CD8-positive, alpha-beta memory T cell (primary cell): Measurements from ENCODE around the gene BDH1. TPM values are rescaled to one million over a fixed set of nuclear protein-coding genes. Genes with fewer than 3 reads are reported as not detected.

ENCODE experiments used
- CTCF ChIA-PET: fragments of 350-600 bp; sonication (Branson Sonifier 250); formaldehyde crosslinking; loops from one replicate; lab custom pipeline; 2021; ENCODE audit warnings: antibody characterized with exemption; lab: Charles Lee
- POLR2A ChIA-PET: fragments of 350-600 bp; sonication (Branson Sonifier 250); formaldehyde crosslinking; loops from one replicate; lab custom pipeline; 2021; ENCODE audit warnings: antibody characterized with exemption; lab: Charles Lee
- DNase-seq, 5 donors: peaks; one replicate each; pipeline versions ENCODE4 v3.0.0 to v3.0.0-alpha.2; 2020 to 2022; ENCODE audit warnings: mixed read lengths in 1 of 5
- H3K27ac ChIP-seq: one replicate; pipeline ENCODE4 v1.7.0; 2013; ENCODE audit warnings: low read depth, mild to moderate bottlenecking, low read length, moderate library complexity
- H3K27me3 ChIP-seq: 2 replicates; pipeline ENCODE4 v1.7.0; 2013; ENCODE audit warnings: low read length, mild to moderate bottlenecking; ENCODE audit not compliant: insufficient read depth, poor library complexity, severe bottlenecking
- H3K36me3 ChIP-seq: 2 replicates; pipeline ENCODE4 v1.7.0; 2013; ENCODE audit warnings: mild to moderate bottlenecking, low read length, moderate library complexity; ENCODE audit not compliant: insufficient read depth
- H3K4me1 ChIP-seq: 2 replicates; pipeline ENCODE4 v1.7.0; 2013; ENCODE audit warnings: mild to moderate bottlenecking, low read length, moderate library complexity; ENCODE audit not compliant: insufficient read depth
- H3K4me3 ChIP-seq: 2 replicates; pipeline ENCODE4 v1.7.0; 2013; ENCODE audit warnings: mild to moderate bottlenecking, low read length
- H3K9me3 ChIP-seq: 2 replicates; pipeline ENCODE4 v1.7.0; 2013; ENCODE audit warnings: mild to moderate bottlenecking, low read length
- H3K27ac Mint-ChIP-seq, 8 donors: one replicate each; pipeline ENCODE4 v1.8.0; 2020 to 2021; ENCODE audit warnings: mixed read lengths in 8 of 8, mild to moderate bottlenecking in 6 of 8, inconsistent platforms in 3 of 8, moderate library complexity in 3 of 8
- H3K27me3 Mint-ChIP-seq, 2 donors: one replicate each; pipeline ENCODE4 v1.8.0; 2020 to 2021; ENCODE audit warnings: mixed read lengths in 2 of 2, mild to moderate bottlenecking in 1 of 2, moderate library complexity in 1 of 2
- H3K36me3 Mint-ChIP-seq, 3 donors: one replicate each; pipeline ENCODE4 v1.8.0; 2020 to 2021; ENCODE audit warnings: mixed read lengths in 3 of 3, inconsistent platforms in 1 of 3, mild to moderate bottlenecking in 1 of 3
- H3K4me1 Mint-ChIP-seq, 3 donors: one replicate each; pipeline ENCODE4 v1.8.0; 2020 to 2021; ENCODE audit warnings: mixed read lengths in 3 of 3, inconsistent platforms in 1 of 3, mild to moderate bottlenecking in 1 of 3
- H3K4me3 Mint-ChIP-seq, 7 donors: one replicate each; pipeline ENCODE4 v1.8.0; 2020 to 2021; ENCODE audit warnings: mixed read lengths in 7 of 7, mild to moderate bottlenecking in 6 of 7, moderate library complexity in 4 of 7, inconsistent platforms in 2 of 7
- H3K9me3 Mint-ChIP-seq, 5 donors: one replicate each; pipeline ENCODE4 v1.8.0; 2020 to 2022; ENCODE audit warnings: mixed read lengths in 5 of 5, mild to moderate bottlenecking in 3 of 5, moderate library complexity in 2 of 5, inconsistent platforms in 1 of 5
- polyA plus RNA-seq: library from polyadenylated mRNA; unstranded; fragments of 300-500 nt; fragmentation: Illumina TruSeq; gene quantifications from one replicate; pipeline ENCODE4 v1.2.3, GENCODE V29; 2021
- total RNA-seq, 2 experiments: library from RNA; stranded (reverse); gene quantifications; one replicate each; pipeline ENCODE4 v1.2.3, GENCODE V29; 2021

Gene BDH1
- total and polyA plus RNA-seq, 3 experiments from 2014 or later: 21.4 to 64.6 (median 59.3) TPM

GRCh38 chr3:197464794-197465193, 91.0 kb downstream of the BDH1 start:
- ChIA-PET CTCF (no interaction called here), POLR2A (no interaction called here)
- no peak overlapping the region for H3K27ac ChIP-seq
- H3K36me3 Mint-ChIP-seq: no peaks in the 10 kb centered on the region
- H3K4me1 Mint-ChIP-seq: peaks cover 0 to 9% (median 2%) of the 10 kb centered on the region in 3 donors
- no peaks in the 10 kb centered on the region for H3K36me3 ChIP-seq
- H3K4me3 Mint-ChIP-seq: no peak overlapping the region
- DNase-seq: no peak
- H3K4me1 ChIP-seq: no peaks in the 10 kb centered on the region
- no peaks in the 10 kb centered on the region for H3K9me3 ChIP-seq
- H3K27me3 Mint-ChIP-seq: peaks cover 25 to 65% of the 10 kb centered on the region in 2 donors
- H3K9me3 Mint-ChIP-seq: peaks cover 0 to 5% (median 0%) of the 10 kb centered on the region in 5 donors
- H3K27ac Mint-ChIP-seq: peak overlapping the region in 1 of 8 donors; percentile 23
- H3K4me3 ChIP-seq: no peak overlapping the region
- no peaks in the 10 kb centered on the region for H3K27me3 ChIP-seq

DNA sequence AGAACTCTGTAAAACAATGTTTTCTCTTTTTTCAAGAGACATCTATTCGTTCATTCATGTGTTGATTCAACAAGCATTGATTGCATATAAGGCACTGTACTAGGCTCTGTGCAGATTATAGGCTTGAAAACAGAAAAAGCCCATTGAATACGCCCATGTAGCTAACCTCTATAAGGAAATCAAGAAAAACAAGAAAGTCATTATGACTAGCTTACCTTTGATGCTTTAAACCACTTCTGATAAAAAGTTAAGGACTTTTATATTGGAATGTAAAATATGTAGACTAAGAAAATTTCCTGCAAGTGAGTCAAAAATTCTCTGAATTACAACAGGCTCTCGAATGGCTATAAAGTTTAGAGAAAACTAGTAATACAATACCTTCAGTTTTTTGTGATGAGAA, 92.5 kb downstream of the BDH1 start:
- Histone ChIP-seq H3K27me3 (no peaks in the 10 kb centered on the region), H3K27ac (no peak overlapping the region), H3K9me3 (no peaks in the 10 kb centered on the region), H3K4me1 (peaks cover under 1% of the 10 kb centered on the region), H3K36me3 (no peaks in the 10 kb centered on the region), H3K4me3 (no peak overlapping the region)
- no peaks in the 10 kb centered on the region for H3K36me3 Mint-ChIP-seq
- H3K4me1 Mint-ChIP-seq: peaks cover 1 to 9% (median 2%) of the 10 kb centered on the region in 3 donors
- peaks cover 0 to 10% (median 0%) of the 10 kb centered on the region in 5 donors for H3K9me3 Mint-ChIP-seq
- H3K4me3 Mint-ChIP-seq: no peak overlapping the region
- CTCF ChIA-PET: no interaction called here
- H3K27me3 Mint-ChIP-seq: peaks cover 22 to 51% of the 10 kb centered on the region in 2 donors
- POLR2A ChIA-PET: no interaction called here
- no peak for DNase-seq
- no peak overlapping the region for H3K27ac Mint-ChIP-seq

DNA sequence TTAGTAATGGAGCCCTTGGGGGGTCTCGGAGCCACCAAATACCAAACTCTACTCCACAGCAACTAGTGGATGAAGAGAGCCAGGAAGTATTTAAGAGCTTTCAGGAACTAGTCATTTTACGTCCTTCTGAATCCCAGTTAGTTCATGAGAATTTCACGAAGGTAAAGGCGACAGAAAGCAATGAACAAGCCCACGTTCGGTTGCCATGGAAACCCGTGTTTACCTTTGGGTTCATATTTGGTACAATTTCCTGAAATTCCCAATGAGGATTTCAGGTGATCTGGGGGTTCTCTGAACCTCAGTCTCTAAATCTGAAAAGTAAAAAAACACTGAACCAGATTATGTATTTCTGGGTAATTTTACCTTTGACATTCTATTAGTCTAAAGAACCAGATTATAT, 93.0 kb downstream of the BDH1 start:
- H3K4me3 ChIP-seq: no peak overlapping the region
- H3K27ac ChIP-seq: no peak overlapping the region
- Mint-ChIP-seq H3K9me3 (peaks cover 0 to 10% (median 0%) of the 10 kb centered on the region in 5 donors), H3K4me1 (peaks cover 2 to 9% (median 4%) of the 10 kb centered on the region in 3 donors), H3K27me3 (peaks cover 23 to 46% of the 10 kb centered on the region in 2 donors), H3K36me3 (no peaks in the 10 kb centered on the region), H3K27ac (no peak overlapping the region), H3K4me3 (no peak overlapping the region)
- no peaks in the 10 kb centered on the region for H3K36me3 ChIP-seq
- ChIA-PET POLR2A (no interaction called here), CTCF (no interaction called here)
- no peak for DNase-seq
- H3K27me3 ChIP-seq: no peaks in the 10 kb centered on the region
- peaks cover 4% of the 10 kb centered on the region for H3K4me1 ChIP-seq
- no peaks in the 10 kb centered on the region for H3K9me3 ChIP-seq

DNA sequence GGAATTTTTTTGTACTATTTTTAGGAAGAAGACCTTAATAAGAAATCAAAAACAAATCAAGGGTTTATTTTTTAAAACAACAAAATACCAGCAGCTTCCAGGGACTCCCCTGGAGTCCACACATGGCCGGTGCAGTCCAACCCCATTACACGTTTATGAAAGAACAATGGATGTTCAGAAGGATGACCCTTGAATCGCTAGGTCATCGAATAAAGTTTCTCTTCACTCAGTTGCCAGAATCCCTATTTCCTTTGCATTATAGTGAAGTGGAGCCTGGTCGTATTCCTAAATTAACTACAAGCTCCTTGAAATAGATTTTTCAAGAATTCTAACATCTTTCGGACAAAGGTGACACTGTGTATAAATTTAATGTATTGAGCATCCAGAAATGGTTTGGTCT, 95.1 kb downstream of the BDH1 start:
- H3K4me1 Mint-ChIP-seq: peaks cover 11 to 20% (median 17%) of the 10 kb centered on the region in 3 donors
- Histone ChIP-seq H3K36me3 (no peaks in the 10 kb centered on the region), H3K4me1 (peaks cover 15% of the 10 kb centered on the region), H3K27ac (no peak overlapping the region), H3K4me3 (no peak overlapping the region), H3K27me3 (no peaks in the 10 kb centered on the region), H3K9me3 (no peaks in the 10 kb centered on the region)
- no peak overlapping the region for H3K4me3 Mint-ChIP-seq
- ChIA-PET CTCF (no interaction called here), POLR2A (no interaction called here)
- H3K9me3 Mint-ChIP-seq: peaks cover 0 to 10% (median 0%) of the 10 kb centered on the region in 5 donors
- DNase-seq: no peak
- H3K36me3 Mint-ChIP-seq: peaks cover 0 to 3% (median 0%) of the 10 kb centered on the region in 3 donors
- peak overlapping the region in 1 of 8 donors; percentile 67 for H3K27ac Mint-ChIP-seq
- H3K27me3 Mint-ChIP-seq: peaks cover 24 to 26% of the 10 kb centered on the region in 2 donors

DNA sequence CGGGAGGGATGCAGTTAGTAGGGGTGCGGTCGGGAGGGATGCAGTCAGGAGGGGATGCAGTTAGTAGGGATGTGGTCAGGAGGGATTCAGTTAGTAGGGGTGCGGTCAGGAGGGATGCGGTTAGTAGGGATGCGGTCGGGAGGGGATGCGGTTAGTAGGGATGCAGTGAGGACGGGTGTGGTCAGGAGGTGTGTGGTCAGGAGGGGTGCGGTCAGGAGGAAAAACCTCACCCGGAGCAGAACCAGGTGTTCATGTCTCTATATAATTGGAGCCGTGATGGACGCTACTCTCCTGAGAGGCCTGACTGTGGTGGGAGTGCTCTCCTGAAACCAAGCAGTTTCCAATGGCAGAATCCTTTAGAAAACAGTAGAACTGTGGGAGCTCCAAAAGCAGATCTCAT, 95.8 kb downstream of the BDH1 start:
- DNase-seq: no peak
- H3K4me3 Mint-ChIP-seq: peak overlapping the region in 1 of 7 donors; percentile 4
- H3K4me1 Mint-ChIP-seq: peaks cover 15 to 26% (median 23%) of the 10 kb centered on the region in 3 donors
- H3K9me3 Mint-ChIP-seq: peaks cover 0 to 10% (median 0%) of the 10 kb centered on the region in 5 donors
- CTCF ChIA-PET: no interaction called here
- peaks cover 15% of the 10 kb centered on the region for H3K4me1 ChIP-seq
- peak overlapping the region in 1 of 8 donors; percentile 67 for H3K27ac Mint-ChIP-seq
- no peak overlapping the region for H3K27ac ChIP-seq
- peaks cover 0 to 3% (median 0%) of the 10 kb centered on the region in 3 donors for H3K36me3 Mint-ChIP-seq
- peaks cover 20 to 28% of the 10 kb centered on the region in 2 donors for H3K27me3 Mint-ChIP-seq
- no peaks in the 10 kb centered on the region for H3K27me3 ChIP-seq
- POLR2A ChIA-PET: no interaction called here
- H3K36me3 ChIP-seq: no peaks in the 10 kb centered on the region
- no peaks in the 10 kb centered on the region for H3K9me3 ChIP-seq
- no peak overlapping the region for H3K4me3 ChIP-seq

Other genes with a start within 250 kb of the BDH1 start
- gene RUBCN, start 180.9 kb upstream of the BDH1 start, total RNA-seq: 10 to 100 TPM; 43.2 to 45.9 TPM
- 26.6 TPM for gene RUBCN, start 180.9 kb upstream of the BDH1 start, polyA plus RNA-seq
- gene FYTTD1, start 193.9 kb upstream of the BDH1 start, total RNA-seq: 10 to 100 TPM; 47.6 to 54.8 TPM
- 102 TPM for gene FYTTD1, start 193.9 kb upstream of the BDH1 start, polyA plus RNA-seq
- 10 to 100 TPM; 51.2 to 56.3 TPM for gene LRCH3, start 235.3 kb upstream of the BDH1 start, total RNA-seq
- 26.5 TPM for gene LRCH3, start 235.3 kb upstream of the BDH1 start, polyA plus RNA-seq